Activated CD4-positive, alpha-beta T cell treated with anti-CD3 and anti-CD28 coated beads, Interleukin-2, amount 10 ng/mL, durations not matched to agents 24 days and 14 days (primary cell): ENCODE measurements around the gene FLNB. TPM values are rescaled to one million over a fixed set of nuclear protein-coding genes. Genes with fewer than 3 reads are reported as not detected.

ENCODE experiments used
- DNase-seq: peaks from one replicate; pipeline ENCODE4 v3.0.0; 2022
- H3K27ac Mint-ChIP-seq: one replicate; pipeline ENCODE4 v1.8.0; 2022; ENCODE audit warnings: mild to moderate bottlenecking, mixed read lengths
- H3K27me3 Mint-ChIP-seq: one replicate; pipeline ENCODE4 v1.8.0; 2022; ENCODE audit warnings: mixed read lengths
- H3K36me3 Mint-ChIP-seq: one replicate; pipeline ENCODE4 v1.8.0; 2022; ENCODE audit warnings: low read depth, mild to moderate bottlenecking, mixed read lengths
- H3K4me1 Mint-ChIP-seq: one replicate; pipeline ENCODE4 v1.8.0; 2021; ENCODE audit warnings: mixed read lengths
- H3K4me3 Mint-ChIP-seq: one replicate; pipeline ENCODE4 v1.8.0; 2022; ENCODE audit warnings: mild to moderate bottlenecking, moderate library complexity, mixed read lengths
- H3K9me3 Mint-ChIP-seq: one replicate; pipeline ENCODE4 v1.8.0; 2021; ENCODE audit warnings: mixed read lengths
- intact Hi-C: fragments of 100-400 bp; cut with micrococcal nuclease; formaldehyde crosslinking; loops from one replicate; pipeline ENCODE4 v1.15.1; 2023
- total RNA-seq: library from RNA; stranded (reverse); gene quantifications from 2 replicates; pipeline ENCODE4 v1.2.3, GENCODE V29; 2022

Gene FLNB
- total RNA-seq, 1 donor from 2014 or later: 23.9 TPM

DNA sequence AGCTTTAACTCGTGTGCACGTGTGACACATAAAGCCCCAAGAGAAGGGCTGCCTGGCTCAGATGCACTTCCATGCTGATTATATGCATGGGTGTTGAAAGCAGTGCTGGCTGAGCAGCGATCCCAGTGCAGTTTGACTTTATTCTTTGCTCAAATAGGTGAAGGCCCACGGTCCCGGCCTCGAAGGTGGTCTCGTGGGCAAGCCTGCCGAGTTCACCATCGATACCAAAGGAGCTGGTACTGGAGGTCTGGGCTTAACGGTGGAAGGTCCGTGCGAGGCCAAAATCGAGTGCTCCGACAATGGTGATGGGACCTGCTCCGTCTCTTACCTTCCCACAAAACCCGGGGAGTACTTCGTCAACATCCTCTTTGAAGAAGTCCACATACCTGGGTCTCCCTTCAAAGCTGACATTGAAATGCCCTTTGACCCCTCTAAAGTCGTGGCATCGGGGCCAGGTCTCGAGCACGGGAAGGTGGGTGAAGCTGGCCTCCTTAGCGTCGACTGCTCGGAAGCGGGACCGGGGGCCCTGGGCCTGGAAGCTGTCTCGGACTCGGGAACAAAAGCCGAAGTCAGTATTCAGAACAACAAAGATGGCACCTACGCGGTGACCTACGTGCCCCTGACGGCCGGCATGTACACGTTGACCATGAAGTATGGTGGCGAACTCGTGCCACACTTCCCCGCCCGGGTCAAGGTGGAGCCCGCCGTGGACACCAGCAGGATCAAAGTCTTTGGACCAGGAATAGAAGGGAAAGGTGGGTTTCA is 114.9 kb downstream of the FLNB start:
- Mint-ChIP-seq H3K4me1 (no peaks in the 10 kb centered on the region), H3K36me3 (peaks cover 44% of the 10 kb centered on the region), H3K27ac (no peak overlapping the region), H3K9me3 (peaks cover 1% of the 10 kb centered on the region), H3K4me3 (no peak overlapping the region), H3K27me3 (no peaks in the 10 kb centered on the region)
- intact Hi-C loops: no loop called here
- no peak for DNase-seq

GRCh38 chr3:58124387-58124786 is 116.2 kb downstream of the FLNB start:
- Mint-ChIP-seq H3K9me3 (peaks cover 4% of the 10 kb centered on the region), H3K27ac (no peak overlapping the region), H3K4me3 (no peak overlapping the region), H3K27me3 (no peaks in the 10 kb centered on the region), H3K36me3 (peaks cover 54% of the 10 kb centered on the region), H3K4me1 (peaks cover 3% of the 10 kb centered on the region)
- intact Hi-C loops: no loop called here
- DNase-seq: no peak

GRCh38 chr3:58129041-58129770 is 121.0 kb downstream of the FLNB start:
- Mint-ChIP-seq H3K36me3 (peaks cover 53% of the 10 kb centered on the region), H3K27ac (no peak overlapping the region), H3K9me3 (peaks cover 4% of the 10 kb centered on the region), H3K4me1 (peaks cover 3% of the 10 kb centered on the region), H3K27me3 (no peaks in the 10 kb centered on the region), H3K4me3 (no peak overlapping the region)
- no peak for DNase-seq
- intact Hi-C loops: no loop called here

- DNase-seq: no peak
- intact Hi-C loops: no loop called here
- peaks cover 47% of the 10 kb centered on the region for H3K36me3 Mint-ChIP-seq
- peaks cover 4% of the 10 kb centered on the region for H3K9me3 Mint-ChIP-seq
- no peaks in the 10 kb centered on the region for H3K27me3 Mint-ChIP-seq
- H3K4me3 Mint-ChIP-seq: no peak overlapping the region
- H3K4me1 Mint-ChIP-seq: peaks cover 3% of the 10 kb centered on the region
- H3K27ac Mint-ChIP-seq: no peak overlapping the region
Observed at GRCh38 chr3:58130591-58130990, 122.4 kb downstream of the FLNB start.

- H3K9me3 Mint-ChIP-seq: peaks cover 4% of the 10 kb centered on the region
- H3K36me3 Mint-ChIP-seq: peaks cover 47% of the 10 kb centered on the region
- intact Hi-C loops: no loop called here
- DNase-seq: no peak
- no peak overlapping the region for H3K4me3 Mint-ChIP-seq
- H3K4me1 Mint-ChIP-seq: peaks cover 3% of the 10 kb centered on the region
- H3K27me3 Mint-ChIP-seq: no peaks in the 10 kb centered on the region
- no peak overlapping the region for H3K27ac Mint-ChIP-seq
Observed at GRCh38 chr3:58131101-58131825, 123.0 kb downstream of the FLNB start.

DNA sequence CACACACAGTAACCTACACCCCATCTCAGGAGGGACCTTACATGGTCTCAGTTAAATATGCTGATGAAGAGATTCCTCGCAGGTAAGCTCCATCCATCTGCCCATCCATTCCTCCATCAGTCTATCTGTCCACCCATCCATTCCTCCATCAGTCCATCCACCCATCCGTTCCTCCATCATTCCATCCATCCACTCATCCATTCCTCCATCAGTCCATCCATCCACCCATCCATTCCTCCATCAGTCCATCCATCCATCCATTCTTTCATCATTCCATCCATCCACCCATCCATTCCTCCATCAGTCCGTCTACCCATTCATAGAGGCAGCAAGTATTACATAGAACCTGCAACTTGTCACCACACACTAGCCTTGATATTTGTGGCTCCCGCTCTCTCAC is 124.6 kb downstream of the FLNB start:
- no peak overlapping the region for H3K4me3 Mint-ChIP-seq
- DNase-seq: no peak
- intact Hi-C loops: no loop called here
- H3K36me3 Mint-ChIP-seq: peaks cover 43% of the 10 kb centered on the region
- no peak overlapping the region for H3K27ac Mint-ChIP-seq
- peaks cover 3% of the 10 kb centered on the region for H3K4me1 Mint-ChIP-seq
- no peaks in the 10 kb centered on the region for H3K27me3 Mint-ChIP-seq
- peaks cover 4% of the 10 kb centered on the region for H3K9me3 Mint-ChIP-seq

GRCh38 chr3:58134468-58134867 is 126.2 kb downstream of the FLNB start:
- peaks cover 35% of the 10 kb centered on the region for H3K36me3 Mint-ChIP-seq
- H3K27me3 Mint-ChIP-seq: no peaks in the 10 kb centered on the region
- DNase-seq: no peak
- H3K9me3 Mint-ChIP-seq: no peaks in the 10 kb centered on the region
- H3K4me1 Mint-ChIP-seq: no peaks in the 10 kb centered on the region
- H3K27ac Mint-ChIP-seq: no peak overlapping the region
- intact Hi-C loops: no loop called here
- H3K4me3 Mint-ChIP-seq: no peak overlapping the region

DNA sequence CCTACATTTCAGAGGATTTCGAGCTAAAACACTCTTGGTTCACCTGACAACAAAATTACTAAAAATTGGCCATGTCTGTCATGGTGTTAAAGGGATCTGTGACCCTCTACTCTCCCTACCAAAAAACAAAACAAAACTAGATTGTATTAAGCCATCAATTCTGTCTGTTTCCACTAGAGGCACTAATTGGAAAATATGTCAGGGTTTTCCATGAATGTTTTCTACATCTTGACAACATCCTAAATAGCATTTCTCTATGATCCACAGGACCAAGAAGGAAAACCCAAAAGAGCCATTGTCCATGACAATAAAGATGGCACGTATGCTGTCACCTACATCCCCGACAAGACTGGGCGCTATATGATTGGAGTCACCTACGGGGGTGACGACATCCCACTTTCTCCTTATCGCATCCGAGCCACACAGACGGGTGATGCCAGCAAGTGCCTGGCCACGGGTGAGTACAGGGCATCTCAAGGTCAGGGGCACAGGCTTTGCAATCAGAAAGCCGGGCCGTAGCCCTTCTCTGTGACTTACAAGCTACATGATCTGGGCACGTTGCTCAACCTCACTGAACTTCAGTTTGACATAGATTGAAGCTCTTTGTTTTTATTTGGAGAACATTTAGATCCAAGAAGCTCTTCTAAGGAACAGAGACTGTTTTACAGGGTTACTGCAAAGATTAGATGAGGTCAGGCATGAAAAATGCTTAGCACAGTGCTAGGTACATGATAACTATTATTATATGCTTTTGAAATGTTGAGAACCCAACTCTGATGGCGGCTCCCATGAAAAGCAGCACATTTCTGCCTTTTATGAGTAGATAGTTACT is 127.7 kb downstream of the FLNB start:
- H3K27ac Mint-ChIP-seq: no peak overlapping the region
- no peaks in the 10 kb centered on the region for H3K4me1 Mint-ChIP-seq
- no peaks in the 10 kb centered on the region for H3K9me3 Mint-ChIP-seq
- intact Hi-C loops: no loop called here
- no peaks in the 10 kb centered on the region for H3K27me3 Mint-ChIP-seq
- no peak overlapping the region for H3K4me3 Mint-ChIP-seq
- H3K36me3 Mint-ChIP-seq: peaks cover 32% of the 10 kb centered on the region
- DNase-seq: no peak

DNA sequence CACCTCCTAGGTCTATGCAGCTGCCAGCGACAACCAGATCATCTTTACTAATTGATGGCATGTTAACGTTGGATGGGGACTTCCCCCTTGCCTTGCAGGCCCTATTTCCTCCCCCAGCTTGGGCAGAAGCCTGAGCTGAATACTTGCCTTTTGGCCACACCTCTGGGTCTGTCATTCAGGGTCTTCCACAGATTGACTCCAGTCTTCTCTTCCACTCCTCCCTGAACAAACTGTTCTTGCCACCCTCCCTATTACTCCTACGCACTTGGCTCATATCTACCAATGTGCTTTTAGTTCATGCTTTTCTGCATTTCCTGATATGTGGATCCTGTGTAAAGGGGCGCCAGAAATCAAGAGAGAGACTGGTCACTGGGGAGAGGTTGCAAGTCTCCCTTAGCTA is 129.1 kb downstream of the FLNB start:
- Mint-ChIP-seq H3K4me1 (no peaks in the 10 kb centered on the region), H3K9me3 (no peaks in the 10 kb centered on the region), H3K36me3 (peaks cover 34% of the 10 kb centered on the region), H3K27me3 (no peaks in the 10 kb centered on the region), H3K27ac (no peak overlapping the region), H3K4me3 (no peak overlapping the region)
- DNase-seq: no peak
- intact Hi-C loops: no loop called here

- Mint-ChIP-seq H3K27ac (no peak overlapping the region), H3K27me3 (no peaks in the 10 kb centered on the region), H3K36me3 (peaks cover 22% of the 10 kb centered on the region), H3K4me3 (no peak overlapping the region), H3K4me1 (no peaks in the 10 kb centered on the region), H3K9me3 (no peaks in the 10 kb centered on the region)
- intact Hi-C loops: no loop called here
- no peak for DNase-seq
Observed at GRCh38 chr3:58141766-58142345, 133.6 kb downstream of the FLNB start.

DNA sequence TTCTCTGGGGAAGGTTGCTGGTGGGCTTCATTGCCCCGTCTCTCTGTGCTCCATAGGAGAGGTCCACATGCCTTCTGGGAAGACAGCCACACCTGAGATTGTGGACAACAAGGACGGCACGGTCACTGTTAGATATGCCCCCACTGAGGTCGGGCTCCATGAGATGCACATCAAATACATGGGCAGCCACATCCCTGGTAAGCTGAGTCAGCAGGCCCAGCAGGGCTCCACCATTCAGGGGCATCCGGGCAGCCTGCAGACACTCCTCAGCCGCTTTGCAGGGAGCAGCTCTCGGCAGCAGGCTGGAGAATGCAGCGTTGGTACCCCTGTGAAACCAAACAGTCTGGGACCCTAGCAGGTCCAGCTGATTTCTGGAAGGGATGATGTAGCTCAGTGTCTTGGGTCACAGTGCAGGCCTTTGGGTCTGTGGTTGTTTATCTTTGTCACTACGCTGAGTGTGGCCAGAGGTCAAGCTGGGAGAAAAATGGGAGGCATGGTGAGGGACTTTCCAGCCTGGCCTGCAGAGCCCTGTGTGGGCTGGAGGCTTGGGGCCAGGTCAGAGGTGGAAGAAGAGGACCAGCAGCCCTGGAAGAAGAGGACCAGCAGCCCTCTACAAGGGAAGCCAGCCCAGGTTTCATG is 135.3 kb downstream of the FLNB start:
- no peak for DNase-seq
- no peaks in the 10 kb centered on the region for H3K27me3 Mint-ChIP-seq
- H3K4me1 Mint-ChIP-seq: no peaks in the 10 kb centered on the region
- no peaks in the 10 kb centered on the region for H3K9me3 Mint-ChIP-seq
- H3K36me3 Mint-ChIP-seq: peaks cover 14% of the 10 kb centered on the region
- no peak overlapping the region for H3K27ac Mint-ChIP-seq
- intact Hi-C loops: no loop called here
- H3K4me3 Mint-ChIP-seq: no peak overlapping the region

- Mint-ChIP-seq H3K4me1 (no peaks in the 10 kb centered on the region), H3K9me3 (no peaks in the 10 kb centered on the region), H3K27ac (no peak overlapping the region), H3K27me3 (no peaks in the 10 kb centered on the region), H3K4me3 (no peak overlapping the region), H3K36me3 (peaks cover 20% of the 10 kb centered on the region)
- intact Hi-C loops: no loop called here
- DNase-seq: no peak
Observed at GRCh38 chr3:58144478-58145325, 136.5 kb downstream of the FLNB start.
